Loucy (cell line): ENCODE data around the gene GPR15LG.
A peak's percentile ranks its signal among the peaks of the same experiment; 100 is the strongest.

ENCODE experiments used
- H2AFZ ChIP-seq: fragments of 200-600 bp; sonication (generic); 2 replicates; pipeline ENCODE4 v1.6.0; 2016; ENCODE audit warnings: antibody characterized with exemption, mild to moderate bottlenecking, low read length, moderate library complexity
- H3F3A ChIP-seq: fragments of 200-600 bp; 2 replicates; pipeline ENCODE4 v1.6.0; 2016; ENCODE audit warnings: antibody characterized with exemption, low read depth, mild to moderate bottlenecking
- H3K27me3 ChIP-seq: fragments of 200-600 bp; sonication (generic); 2 replicates; pipeline ENCODE4 v1.6.1; 2014; ENCODE audit warnings: low read length, mild to moderate bottlenecking; ENCODE audit not compliant: insufficient read depth, poor library complexity, severe bottlenecking
- H3K36me3 ChIP-seq: fragments of 200-600 bp; sonication (generic); 2 replicates; pipeline ENCODE4 v1.6.1; 2016; ENCODE audit warnings: low read length; ENCODE audit not compliant: insufficient read depth
- H3K4me1 ChIP-seq: fragments of 200-600 bp; sonication (generic); 2 replicates; pipeline ENCODE4 v1.5.1; 2014; ENCODE audit warnings: low read length, mild to moderate bottlenecking; ENCODE audit not compliant: insufficient read depth, poor library complexity, severe bottlenecking
- H3K4me2 ChIP-seq: fragments of 200-600 bp; sonication (generic); 2 replicates; pipeline ENCODE4 v1.6.0; 2014; ENCODE audit warnings: antibody characterized with exemption, low read length, low read depth, mild to moderate bottlenecking; ENCODE audit not compliant: poor library complexity, severe bottlenecking
- H3K4me3 ChIP-seq: fragments of 200-600 bp; sonication (generic); 2 replicates; pipeline ENCODE4 v1.5.1; 2014; ENCODE audit warnings: low read length, mild to moderate bottlenecking, mixed read lengths; ENCODE audit not compliant: poor library complexity, severe bottlenecking
- H3K79me2 ChIP-seq: fragments of 200-600 bp; sonication (generic); 2 replicates; pipeline ENCODE4 v1.6.1; 2014; ENCODE audit warnings: low read length; ENCODE audit not compliant: insufficient read depth
- H3K9ac ChIP-seq: fragments of 200-600 bp; sonication (generic); 2 replicates; pipeline ENCODE4 v1.6.0; 2014; ENCODE audit warnings: mild to moderate bottlenecking, low read depth, low read length, moderate library complexity; ENCODE audit not compliant: poor library complexity, severe bottlenecking
- H3K9me2 ChIP-seq: fragments of 200-600 bp; sonication (generic); replicated peaks from 2 replicates; pipeline ENCODE4 v1.6.1; 2016; ENCODE audit warnings: low read depth, low read length, mixed read lengths
- H3K9me3 ChIP-seq: fragments of 200-600 bp; sonication (generic); 2 replicates; pipeline ENCODE4 v1.6.1; 2014; ENCODE audit warnings: mild to moderate bottlenecking, antibody characterized with exemption, low read length, low read depth; ENCODE audit not compliant: insufficient read depth
- H4K20me1 ChIP-seq: fragments of 200-600 bp; sonication (generic); 2 replicates; pipeline ENCODE4 v1.6.0; 2014; ENCODE audit warnings: antibody characterized with exemption, low read length, mild to moderate bottlenecking; ENCODE audit not compliant: insufficient read depth, poor library complexity, severe bottlenecking
- CTCF ChIP-seq: fragments of 200-600 bp; sonication (generic); conservative IDR thresholded peaks from 2 replicates; pipeline ENCODE4 v1.5.1; 2014; ENCODE audit warnings: mild to moderate bottlenecking, antibody characterized with exemption, low read length
- EZH2phosphoT487 ChIP-seq: fragments of 200-600 bp; IDR thresholded peaks from 2 replicates; pipeline ENCODE4 v1.6.1; 2018; ENCODE audit warnings: antibody characterized with exemption, mild to moderate bottlenecking, moderate library complexity, borderline replicate concordance

The GPR15LG gene

GRCh38 chr10:84158550-84158949, 15.1 kb upstream of the GPR15LG start:
- H3K9me3 ChIP-seq: no peaks in the 10 kb centered on the region
- TF ChIP-seq CTCF (no peak), EZH2phosphoT487 (no peak)
- H3K9me2 ChIP-seq: no peaks in the 10 kb centered on the region
- no peaks in the 10 kb centered on the region for H3K27me3 ChIP-seq
- no peaks in the 10 kb centered on the region for H4K20me1 ChIP-seq
- H3K36me3 ChIP-seq: peaks cover 10% of the 10 kb centered on the region; the same call in 1 of the 2 replicates
- H3F3A ChIP-seq: no peaks in the 10 kb centered on the region
- no peaks in the 10 kb centered on the region for H3K79me2 ChIP-seq
- no peak overlapping the region for H3K4me3 ChIP-seq
- no peaks in the 10 kb centered on the region for H3K4me1 ChIP-seq
- H3K9ac ChIP-seq: no peak overlapping the region
- no peak overlapping the region for H2AFZ ChIP-seq
- H3K4me2 ChIP-seq: no peak overlapping the region

GRCh38 chr10:84159076-84159685, 14.4 kb upstream of the GPR15LG start:
- no peaks in the 10 kb centered on the region for H3K27me3 ChIP-seq
- no peak overlapping the region for H3K4me3 ChIP-seq
- peaks cover 7% of the 10 kb centered on the region; the same call in 1 of the 2 replicates for H3K36me3 ChIP-seq
- TF ChIP-seq EZH2phosphoT487: no peak
- no peak for TF ChIP-seq CTCF
- no peak overlapping the region for H2AFZ ChIP-seq
- no peaks in the 10 kb centered on the region for H3K4me1 ChIP-seq
- H3K9ac ChIP-seq: no peak overlapping the region
- no peak overlapping the region for H3K4me2 ChIP-seq
- H3K9me3 ChIP-seq: no peaks in the 10 kb centered on the region
- no peaks in the 10 kb centered on the region for H3F3A ChIP-seq
- H3K79me2 ChIP-seq: no peaks in the 10 kb centered on the region
- H4K20me1 ChIP-seq: no peaks in the 10 kb centered on the region
- H3K9me2 ChIP-seq: no peaks in the 10 kb centered on the region

GRCh38 chr10:84160663-84161362, 12.8 kb upstream of the GPR15LG start:
- no peaks in the 10 kb centered on the region for H3K9me2 ChIP-seq
- no peaks in the 10 kb centered on the region for H3K79me2 ChIP-seq
- TF ChIP-seq CTCF: peak; percentile 24; the same call in 1 of the 2 replicates
- no peak for TF ChIP-seq EZH2phosphoT487
- no peak overlapping the region for H3K4me2 ChIP-seq
- no peak overlapping the region for H3K9ac ChIP-seq
- no peaks in the 10 kb centered on the region for H3K4me1 ChIP-seq
- no peaks in the 10 kb centered on the region for H3F3A ChIP-seq
- H3K9me3 ChIP-seq: no peaks in the 10 kb centered on the region
- H3K27me3 ChIP-seq: no peaks in the 10 kb centered on the region
- no peaks in the 10 kb centered on the region for H3K36me3 ChIP-seq
- no peaks in the 10 kb centered on the region for H4K20me1 ChIP-seq
- no peak overlapping the region for H2AFZ ChIP-seq
- H3K4me3 ChIP-seq: no peak overlapping the region
